Kidney epithelial cell (primary cell): Measurements from ENCODE around the gene DRAP1. TPM values are rescaled to one million over a fixed set of nuclear protein-coding genes. Genes with fewer than 3 reads are reported as not detected.

Experiments used
- DNase-seq: peaks from one replicate; pipeline ENCODE4 v3.0.0-alpha.2; 2010; ENCODE audit warnings: low read depth
- H3K27me3 ChIP-seq: 2 replicates; pipeline ENCODE4 v1.6.0; 2011; ENCODE audit warnings: low read length; ENCODE audit not compliant: control insufficient read depth, insufficient read depth
- H3K36me3 ChIP-seq: 2 replicates; pipeline ENCODE4 v1.5.1; 2011; ENCODE audit warnings: low read length; ENCODE audit not compliant: control insufficient read depth, insufficient read depth
- H3K4me3 ChIP-seq: 2 replicates; pipeline ENCODE4 v1.5.1; 2011; ENCODE audit warnings: low read depth, mild to moderate bottlenecking, control low read depth, low read length
- total RNA-seq: library from RNA; depleted of rRNA; stranded (reverse); fragments of >200 nt; gene quantifications from 2 replicates; pipeline ENCODE4 v1.2.3, GENCODE V29; 2015
- TF ChIP-seq, protein P1 (sequence below): IDR thresholded peaks from 2 replicates; pipeline ENCODE4 v1.5.1; 2011; ENCODE audit warnings: mild to moderate bottlenecking, moderate library complexity, low read length, control low read depth, inconsistent platforms; ENCODE audit not compliant: insufficient read depth, poor library complexity, severe bottlenecking

DRAP1 gene
- total RNA-seq, 1 donor from 2014 or later = 141 TPM

DNA sequence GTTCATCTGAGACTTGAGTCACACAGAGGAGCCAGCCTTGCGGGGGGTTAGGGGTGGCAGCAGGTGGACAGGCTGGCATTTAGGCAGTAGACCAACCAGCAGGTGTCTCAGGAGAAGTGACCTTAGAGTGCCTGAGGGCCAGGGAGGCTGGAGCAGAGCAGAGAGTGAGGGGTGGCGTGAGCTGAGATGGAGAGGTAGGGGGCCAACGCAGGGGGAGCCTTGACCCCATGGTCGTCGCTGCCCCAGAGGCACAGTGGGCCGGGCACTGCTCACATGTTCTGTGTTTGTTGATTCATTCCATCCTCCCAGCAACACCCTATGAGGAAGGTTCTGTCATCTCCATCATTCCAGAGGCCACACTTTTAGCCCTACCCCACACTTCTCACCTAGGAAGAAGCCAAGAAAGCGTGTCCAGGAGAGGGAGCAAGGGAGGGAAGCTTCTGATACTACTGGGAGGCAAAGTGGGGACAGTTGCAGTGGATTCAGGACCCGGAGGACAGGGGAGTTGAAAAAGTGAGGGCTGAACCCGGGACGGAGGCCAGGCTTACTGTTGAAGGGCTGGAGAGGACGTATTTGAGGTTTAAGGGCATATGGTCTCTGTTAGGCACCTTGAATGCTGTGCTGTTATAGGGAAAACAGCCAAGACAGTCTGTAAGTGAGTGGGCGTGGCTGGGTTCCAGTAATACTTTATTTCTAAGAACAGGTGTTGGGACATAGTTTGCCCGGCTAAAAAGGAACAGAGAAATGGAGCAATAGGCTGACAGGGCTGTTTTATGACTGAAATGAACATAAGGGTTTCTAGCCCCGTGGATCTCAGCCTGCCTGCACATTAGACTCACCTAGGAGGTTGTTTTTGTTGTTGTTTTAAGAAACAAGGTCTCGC is 49.6 kb downstream of the DRAP1 start:
- DNase-seq = no peak
- TF ChIP-seq, protein P1, sequence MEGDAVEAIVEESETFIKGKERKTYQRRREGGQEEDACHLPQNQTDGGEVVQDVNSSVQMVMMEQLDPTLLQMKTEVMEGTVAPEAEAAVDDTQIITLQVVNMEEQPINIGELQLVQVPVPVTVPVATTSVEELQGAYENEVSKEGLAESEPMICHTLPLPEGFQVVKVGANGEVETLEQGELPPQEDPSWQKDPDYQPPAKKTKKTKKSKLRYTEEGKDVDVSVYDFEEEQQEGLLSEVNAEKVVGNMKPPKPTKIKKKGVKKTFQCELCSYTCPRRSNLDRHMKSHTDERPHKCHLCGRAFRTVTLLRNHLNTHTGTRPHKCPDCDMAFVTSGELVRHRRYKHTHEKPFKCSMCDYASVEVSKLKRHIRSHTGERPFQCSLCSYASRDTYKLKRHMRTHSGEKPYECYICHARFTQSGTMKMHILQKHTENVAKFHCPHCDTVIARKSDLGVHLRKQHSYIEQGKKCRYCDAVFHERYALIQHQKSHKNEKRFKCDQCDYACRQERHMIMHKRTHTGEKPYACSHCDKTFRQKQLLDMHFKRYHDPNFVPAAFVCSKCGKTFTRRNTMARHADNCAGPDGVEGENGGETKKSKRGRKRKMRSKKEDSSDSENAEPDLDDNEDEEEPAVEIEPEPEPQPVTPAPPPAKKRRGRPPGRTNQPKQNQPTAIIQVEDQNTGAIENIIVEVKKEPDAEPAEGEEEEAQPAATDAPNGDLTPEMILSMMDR = no peak
- no peak overlapping the region for H3K4me3 ChIP-seq
- H3K27me3 ChIP-seq = no peaks in the 10 kb centered on the region
- peaks cover 2% of the 10 kb centered on the region for H3K36me3 ChIP-seq

Other genes starting within 250 kb of the DRAP1 start
- 65.5 and 73.3 TPM in 2 replicates for gene KAT5, start 207.2 kb upstream of the DRAP1 start, total RNA-seq
- gene RNASEH2C, start 198.6 kb upstream of the DRAP1 start, total RNA-seq = 43.1 and 50.1 TPM in 2 replicates
- 21.5 and 21.7 TPM in 2 replicates for gene AP5B1, start 138.4 kb upstream of the DRAP1 start, total RNA-seq
- 15.8 and 17.8 TPM in 2 replicates for gene OVOL1, start 132.4 kb upstream of the DRAP1 start, total RNA-seq
- gene SNX32, start 85.5 kb upstream of the DRAP1 start, total RNA-seq = 1.4 and 1.9 TPM in 2 replicates
- gene CFL1, start 61.2 kb upstream of the DRAP1 start, total RNA-seq = 1,640 and 1,825 TPM in 2 replicates
- 63.6 and 77.5 TPM in 2 replicates for gene MUS81, start 59.0 kb upstream of the DRAP1 start, total RNA-seq
- gene EFEMP2, start 46.6 kb upstream of the DRAP1 start, total RNA-seq = 54.1 and 62.0 TPM in 2 replicates
- gene CTSW, start 39.6 kb upstream of the DRAP1 start, total RNA-seq = not detected in 2 replicates
- gene FIBP, start 31.0 kb upstream of the DRAP1 start, total RNA-seq = 142 and 144 TPM in 2 replicates
- gene CCDC85B, start 28.8 kb upstream of the DRAP1 start, total RNA-seq = 48.9 and 58.9 TPM in 2 replicates
- 44.2 and 46.5 TPM in 2 replicates for gene FOSL1, start 19.0 kb upstream of the DRAP1 start, total RNA-seq
- 19.7 and 19.9 TPM in 2 replicates for gene C11orf68, start 364 bp upstream of the DRAP1 start, total RNA-seq
- gene TSGA10IP, start 26.1 kb downstream of the DRAP1 start, total RNA-seq = not detected in 2 replicates
- gene SART1, start 42.3 kb downstream of the DRAP1 start, total RNA-seq = 32.6 and 37.2 TPM in 2 replicates
- gene EIF1AD, start 82.7 kb downstream of the DRAP1 start, total RNA-seq = 33.4 and 59.0 TPM in 2 replicates
- gene BANF1, start 83.1 kb downstream of the DRAP1 start, total RNA-seq = 73.8 and 87.3 TPM in 2 replicates
- gene CST6, start 92.6 kb downstream of the DRAP1 start, total RNA-seq = 59.8 and 61.3 TPM in 2 replicates
- 0.29 TPM in 1 of 2 replicates, not detected in the other for gene CATSPER1, start 107.1 kb downstream of the DRAP1 start, total RNA-seq
- 0.96 and 4.4 TPM in 2 replicates for gene GAL3ST3, start 129.7 kb downstream of the DRAP1 start, total RNA-seq
- gene SF3B2, start 132.9 kb downstream of the DRAP1 start, total RNA-seq = 181 and 211 TPM in 2 replicates
- gene PACS1, start 150.8 kb downstream of the DRAP1 start, total RNA-seq = 29.4 and 35.4 TPM in 2 replicates